K562 (cell line): ENCODE results near the gene FCGR3B. TPM values are rescaled to one million over a fixed set of nuclear protein-coding genes. Genes with fewer than 3 reads are reported as not detected.
"Not testable (repeated sequence)": the region's sequence is repeated elsewhere in the genome, so short reads cannot be mapped to it uniquely, and the experiment has no call there.

ENCODE experiments used
- EP400 ChIP-seq: fragments of 450-650 bp; IDR thresholded peaks from 2 replicates; pipeline ENCODE4 v1.6.1; 2017; ENCODE audit warnings: antibody characterized with exemption, mild to moderate bottlenecking, moderate library complexity
- NR2C2 ChIP-seq, 2 experiments: fragments of 200-800 bp in 1 of 2; sonication (Bioruptor generic) in 1 of 2; sonication (generic) in 1 of 2; formaldehyde crosslinking in 1 of 2; IDR thresholded peaks; 2 replicates each; pipeline versions ENCODE4 v1.6.1 to v1.8.0; 2016 to 2022; ENCODE audit warnings: mild to moderate bottlenecking in 1 of 2, missing compliant biosample characterization in 1 of 2, missing genetic modification characterization in 1 of 2, missing genetic modification reagents in 1 of 2
- POLR3A ChIP-seq: IDR thresholded peaks from 2 replicates; pipeline ENCODE4 v1.6.1; 2011; ENCODE audit warnings: borderline replicate concordance, mild to moderate bottlenecking, moderate library complexity; ENCODE audit not compliant: insufficient read length, insufficient read depth; ENCODE audit errors: extremely low read depth
- RAD21 ChIP-seq, 2 experiments: fragments of 250-450 bp in 1 of 2; fragments of 450-650 bp in 1 of 2; sonication (Bioruptor Pico) in 1 of 2; formaldehyde crosslinking in 1 of 2; IDR thresholded peaks in 1 of 2; conservative IDR thresholded peaks in 1 of 2; 2 replicates each; pipeline versions ENCODE4 v1.4.0 to v1.8.0; 2020 to 2022; ENCODE audit warnings: mild to moderate bottlenecking in 2 of 2, moderate library complexity in 1 of 2
- RBBP5 ChIP-seq: fragments of 200-600 bp; sonication (generic); IDR thresholded peaks from 2 replicates; pipeline ENCODE4 v1.6.1; 2012; ENCODE audit warnings: borderline replicate concordance, mild to moderate bottlenecking, low read length, control low read depth, inconsistent platforms; ENCODE audit not compliant: insufficient read depth, poor library complexity, severe bottlenecking
- TOE1 ChIP-seq, 2 experiments: fragments of 450-650 bp in 1 of 2; sonication (generic) in 1 of 2; formaldehyde crosslinking in 1 of 2; IDR thresholded peaks; 2 replicates each; pipeline versions ENCODE4 v1.7.1 to v1.8.0; 2016 to 2022; ENCODE audit warnings: borderline replicate concordance in 2 of 2, mild to moderate bottlenecking in 2 of 2, antibody characterized with exemption in 1 of 2, inconsistent platforms in 1 of 2, low read depth in 1 of 2, missing genetic modification reagents in 1 of 2, moderate library complexity in 1 of 2
- TRIM24 ChIP-seq, 2 experiments: fragments of 450-650 bp; IDR thresholded peaks; 2 replicates each; pipeline ENCODE4 v1.6.1; 2016
- VEZF1 ChIP-seq: fragments of 200-800 bp; sonication (Bioruptor generic); IDR thresholded peaks from 2 replicates; pipeline ENCODE4 v1.6.1; 2017; ENCODE audit warnings: missing genetic modification characterization, missing compliant biosample characterization
- ZBTB17 ChIP-seq: fragments of 450-650 bp; formaldehyde crosslinking; IDR thresholded peaks from 2 replicates; pipeline ENCODE4 v1.4.0; 2020; ENCODE audit warnings: mild to moderate bottlenecking
- ZNF407 ChIP-seq: fragments of 450-650 bp; IDR thresholded peaks from 2 replicates; pipeline ENCODE4 v1.6.1; 2016; ENCODE audit warnings: low read depth
- polyA plus RNA-seq, 8 experiments: library from polyadenylated mRNA; depleted of rRNA in 4 of 8; stranded (reverse) in 5 of 8; unstranded in 3 of 8; fragments of >200 nt; fragmentation: Nextera tagmentation in 2 of 8; fragmentation: Illumina TruSeq in 1 of 8; extraction: Ambion mirVana in 2 of 8; extraction: Trizol in 1 of 8; gene quantifications; 2 replicates each; pipeline versions ENCODE4 v1.2.1 to v1.2.3, GENCODE V29; 2011 to 2014; ENCODE audit warnings: inconsistent platforms in 1 of 8, missing spikeins in 1 of 8
- total RNA-seq, 7 experiments: library from RNA; depleted of rRNA in 6 of 7; stranded (reverse); fragments of >200 nt in 6 of 7; fragmentation: Illumina TruSeq in 2 of 7; extraction: Trizol in 2 of 7; gene quantifications; 2 replicates each; pipeline versions ENCODE4 v1.2.1 to v1.2.3, GENCODE V29; 2011 to 2021; ENCODE audit warnings: low replicate concordance in 1 of 7
- TF ChIP-seq, protein P1 (sequence below): fragments of 450-650 bp; IDR thresholded peaks from 2 replicates; pipeline ENCODE4 v1.7.1; 2018; ENCODE audit warnings: mild to moderate bottlenecking, low read depth; ENCODE audit not compliant: partially characterized antibody

Gene FCGR3B
- total and polyA plus RNA-seq, 9 of the 15 experiments (the other 6 are each of a cell fraction or from before 2014, with no cell fraction given), result 0.18 to 1.1 (median 0.40) TPM

- TF ChIP-seq VEZF1 (0 out of 2 replicates have a peak, but pooled peaks have one; percentile 28), TOE1 (IDR thresholded peaks at IDR 0.05; ENCODE audit: borderline replicate concordance) (peak; percentile 64; the same call in 1 of the 2 replicates), RAD21 (CRISPR knock-in tag; conservative IDR thresholded peaks at IDR 0.05 in 1 of 2, IDR thresholded peaks at IDR 0.05 in 1 of 2) (peak in 1 of 2 experiments; percentile 39; a peak in 2 of 4 replicates), EP400 (peak; percentile 55), ZBTB17 (CRISPR knock-in tag) (0 out of 2 replicates have a peak, but pooled peaks have one; percentile 44), RBBP5 (peak; percentile 44), TRIM24 (IDR thresholded peaks at IDR 0.05) (peak in 1 of 2 experiments; percentile 25; a peak in 1 of 4 replicates), ZNF407 (peak; percentile 39; the same call in 1 of the 2 replicates), NR2C2 (tag; IDR thresholded peaks at IDR 0.05) (peak; percentile 46; the same call in 1 of the 2 replicates), POLR3A (peak; percentile 85)
- TF ChIP-seq, protein P1, sequence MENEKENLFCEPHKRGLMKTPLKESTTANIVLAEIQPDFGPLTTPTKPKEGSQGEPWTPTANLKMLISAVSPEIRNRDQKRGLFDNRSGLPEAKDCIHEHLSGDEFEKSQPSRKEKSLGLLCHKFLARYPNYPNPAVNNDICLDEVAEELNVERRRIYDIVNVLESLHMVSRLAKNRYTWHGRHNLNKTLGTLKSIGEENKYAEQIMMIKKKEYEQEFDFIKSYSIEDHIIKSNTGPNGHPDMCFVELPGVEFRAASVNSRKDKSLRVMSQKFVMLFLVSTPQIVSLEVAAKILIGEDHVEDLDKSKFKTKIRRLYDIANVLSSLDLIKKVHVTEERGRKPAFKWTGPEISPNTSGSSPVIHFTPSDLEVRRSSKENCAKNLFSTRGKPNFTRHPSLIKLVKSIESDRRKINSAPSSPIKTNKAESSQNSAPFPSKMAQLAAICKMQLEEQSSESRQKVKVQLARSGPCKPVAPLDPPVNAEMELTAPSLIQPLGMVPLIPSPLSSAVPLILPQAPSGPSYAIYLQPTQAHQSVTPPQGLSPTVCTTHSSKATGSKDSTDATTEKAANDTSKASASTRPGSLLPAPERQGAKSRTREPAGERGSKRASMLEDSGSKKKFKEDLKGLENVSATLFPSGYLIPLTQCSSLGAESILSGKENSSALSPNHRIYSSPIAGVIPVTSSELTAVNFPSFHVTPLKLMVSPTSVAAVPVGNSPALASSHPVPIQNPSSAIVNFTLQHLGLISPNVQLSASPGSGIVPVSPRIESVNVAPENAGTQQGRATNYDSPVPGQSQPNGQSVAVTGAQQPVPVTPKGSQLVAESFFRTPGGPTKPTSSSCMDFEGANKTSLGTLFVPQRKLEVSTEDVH, result peak; percentile 46
- TF ChIP-seq TOE1 (CRISPR knock-in tag; IDR thresholded peaks at IDR 0.05; ENCODE audit: borderline replicate concordance, low read depth); NR2C2 (CRISPR knock-in tag; IDR thresholded peaks at IDR 0.05): not testable (repeated sequence)
These were observed 9.6 kb downstream of the FCGR3B start (continued) for GRCh38 chr1:161621181-161622000.
